ENCODE results near the gene CYFIP2. TPM values are rescaled to one million over a fixed set of nuclear protein-coding genes. Genes with fewer than 3 reads are reported as not detected.

CYFIP2 gene
- polyA plus RNA-seq, 1 experiment, result 4.4 TPM

GRCh38 chr5:157269165-157269671 lies 3.3 kb downstream of the CYFIP2 start:
- DNase-seq (ENCODE audit: low read depth), result no peak
- POLR2A ChIA-PET, result no interaction called here
- H3K27me3 ChIP-seq (ENCODE audit: control insufficient read depth, insufficient read depth, low read length), result peaks cover 2% of the 10 kb centered on the region
- TF ChIP-seq CTCF (IDR thresholded peaks at IDR 0.05; ENCODE audit: insufficient read depth, low read depth, low read length), result no peak
- H3K36me3 ChIP-seq (ENCODE audit: control insufficient read depth, insufficient read depth, low read length), result no peaks in the 10 kb centered on the region
- H3K4me3 ChIP-seq (ENCODE audit: low read depth, low read length), result no peak overlapping the region
- CTCF ChIA-PET, result interaction anchor here (1.7 kb wide), 1 partner anchor 16 kb away, joined by 10 read pairs; no protein-coding TSS in a partner anchor

GRCh38 chr5:157269761-157270272 lies 3.9 kb downstream of the CYFIP2 start:
- Histone ChIP-seq H3K36me3 (ENCODE audit: control insufficient read depth, insufficient read depth, low read length) (no peaks in the 10 kb centered on the region), H3K27me3 (ENCODE audit: control insufficient read depth, insufficient read depth, low read length) (peaks cover 2% of the 10 kb centered on the region; the same call in 1 of the 2 replicates), H3K4me3 (ENCODE audit: low read depth, low read length) (no peak overlapping the region)
- CTCF ChIA-PET, result no interaction called here
- DNase-seq (ENCODE audit: low read depth), result no peak
- no peak for TF ChIP-seq CTCF (IDR thresholded peaks at IDR 0.05; ENCODE audit: insufficient read depth, low read depth, low read length)
- POLR2A ChIA-PET, result no interaction called here

- H3K4me3 ChIP-seq (ENCODE audit: low read depth, low read length), result no peak overlapping the region
- H3K36me3 ChIP-seq (ENCODE audit: control insufficient read depth, insufficient read depth, low read length), result no peaks in the 10 kb centered on the region
- ChIA-PET CTCF (no interaction called here), POLR2A (no interaction called here)
- H3K27me3 ChIP-seq (ENCODE audit: control insufficient read depth, insufficient read depth, low read length), result no peaks in the 10 kb centered on the region
- TF ChIP-seq CTCF (IDR thresholded peaks at IDR 0.05; ENCODE audit: insufficient read depth, low read depth, low read length), result no peak
- DNase-seq (ENCODE audit: low read depth), result no peak
Measured at GRCh38 chr5:157270771-157271170, 4.8 kb downstream of the CYFIP2 start.

GRCh38 chr5:157271740-157272271 lies 5.9 kb downstream of the CYFIP2 start:
- POLR2A ChIA-PET, result no interaction called here
- no peak for DNase-seq (ENCODE audit: low read depth)
- CTCF ChIA-PET, result interaction anchor here (1.2 to 1.7 kb wide), 2 partner anchors 19 to 42 kb away, joined by 3 to 4 read pairs; no protein-coding TSS in a partner anchor

GRCh38 chr5:157273131-157273556 lies 7.2 kb downstream of the CYFIP2 start:
- DNase-seq (ENCODE audit: low read depth), result no peak
- no peak overlapping the region for H3K4me3 ChIP-seq (ENCODE audit: low read depth, low read length)
- CTCF ChIA-PET, result interaction anchor here (0.9 to 1.7 kb wide), 3 partner anchors 20 to 159 kb away, joined by 3 to 4 read pairs (median 3); no protein-coding TSS in a partner anchor
- TF ChIP-seq CTCF (IDR thresholded peaks at IDR 0.05; ENCODE audit: insufficient read depth, low read depth, low read length), result no peak
- no peaks in the 10 kb centered on the region for H3K36me3 ChIP-seq (ENCODE audit: control insufficient read depth, insufficient read depth, low read length)
- POLR2A ChIA-PET, result no interaction called here
- no peaks in the 10 kb centered on the region for H3K27me3 ChIP-seq (ENCODE audit: control insufficient read depth, insufficient read depth, low read length)

More at GRCh38 chr5:157271740-157272271, 5.9 kb downstream of the CYFIP2 start:
- H3K27me3 ChIP-seq (ENCODE audit: control insufficient read depth, insufficient read depth, low read length), result no peaks in the 10 kb centered on the region
- H3K4me3 ChIP-seq (ENCODE audit: low read depth, low read length), result no peak overlapping the region
- H3K36me3 ChIP-seq (ENCODE audit: control insufficient read depth, insufficient read depth, low read length), result no peaks in the 10 kb centered on the region
- TF ChIP-seq CTCF (IDR thresholded peaks at IDR 0.05; ENCODE audit: insufficient read depth, low read depth, low read length), result no peak
